ENCODE data around the gene KLHDC4. TPM values are rescaled to one million over a fixed set of nuclear protein-coding genes. Genes with fewer than 3 reads are reported as not detected.

Gene KLHDC4
- polyA plus RNA-seq, 3 donors = 11.2 to 26.4 (median 12.6) TPM

- no peaks in the 10 kb centered on the region for H4K20me1 ChIP-seq (ENCODE audit: insufficient read depth, low read length)
- H3K4me1 ChIP-seq (ENCODE audit: control insufficient read depth in 1 of 2, insufficient read depth in 2 of 2, low read length in 2 of 2) = no peaks in the 10 kb centered on the region
- peaks cover 12 to 24% of the 10 kb centered on the region in 2 donors for H3K36me3 Mint-ChIP-seq
- H3K9ac ChIP-seq (ENCODE audit: insufficient read depth, low read length, poor library complexity, severe bottlenecking) = no peak overlapping the region
- peaks cover 2 to 3% (median 3%) of the 10 kb centered on the region in 3 donors for H3K27me3 Mint-ChIP-seq (ENCODE audit: low read depth in 3 of 3)
- H3K4me3 ChIP-seq (replicated peaks in 1 of 3; ENCODE audit: low read depth in 2 of 3, low read length in 3 of 3) = no peak overlapping the region
- WGBS (ENCODE audit: insufficient coverage) = 95% methylated on average over 7 of the region's 12 CpGs
- no peak overlapping the region for H3K4me3 Mint-ChIP-seq
- H3K9me3 ChIP-seq (replicated peaks in 1 of 2; ENCODE audit: control insufficient read depth in 1 of 2, insufficient read depth in 1 of 2, low read length in 2 of 2) = no peaks in the 10 kb centered on the region
- no peak overlapping the region for H3K27ac Mint-ChIP-seq
- no peaks in the 10 kb centered on the region for H3K4me1 Mint-ChIP-seq
- peaks cover 13 to 15% of the 10 kb centered on the region in 2 donors for H3K36me3 ChIP-seq (replicated peaks in 1 of 2; ENCODE audit: control insufficient read depth in 1 of 2, insufficient read depth in 2 of 2, low read length in 2 of 2)
- no peak overlapping the region for H3K27ac ChIP-seq (ENCODE audit: low read depth in 1 of 2, low read length in 2 of 2)
- peaks cover 0 to 1% (median 0%) of the 10 kb centered on the region in 7 donors for H3K9me3 Mint-ChIP-seq
- H3K27me3 ChIP-seq (ENCODE audit: control insufficient read depth in 2 of 2, insufficient read depth in 2 of 2, low read length in 2 of 2) = no peaks in the 10 kb centered on the region
- intact Hi-C loops (cut with micrococcal nuclease) = no loop called here
- H2AFZ ChIP-seq (ENCODE audit: insufficient read depth, low read depth, low read length, poor library complexity, severe bottlenecking) = no peak overlapping the region
- TF ChIP-seq, protein P1, sequence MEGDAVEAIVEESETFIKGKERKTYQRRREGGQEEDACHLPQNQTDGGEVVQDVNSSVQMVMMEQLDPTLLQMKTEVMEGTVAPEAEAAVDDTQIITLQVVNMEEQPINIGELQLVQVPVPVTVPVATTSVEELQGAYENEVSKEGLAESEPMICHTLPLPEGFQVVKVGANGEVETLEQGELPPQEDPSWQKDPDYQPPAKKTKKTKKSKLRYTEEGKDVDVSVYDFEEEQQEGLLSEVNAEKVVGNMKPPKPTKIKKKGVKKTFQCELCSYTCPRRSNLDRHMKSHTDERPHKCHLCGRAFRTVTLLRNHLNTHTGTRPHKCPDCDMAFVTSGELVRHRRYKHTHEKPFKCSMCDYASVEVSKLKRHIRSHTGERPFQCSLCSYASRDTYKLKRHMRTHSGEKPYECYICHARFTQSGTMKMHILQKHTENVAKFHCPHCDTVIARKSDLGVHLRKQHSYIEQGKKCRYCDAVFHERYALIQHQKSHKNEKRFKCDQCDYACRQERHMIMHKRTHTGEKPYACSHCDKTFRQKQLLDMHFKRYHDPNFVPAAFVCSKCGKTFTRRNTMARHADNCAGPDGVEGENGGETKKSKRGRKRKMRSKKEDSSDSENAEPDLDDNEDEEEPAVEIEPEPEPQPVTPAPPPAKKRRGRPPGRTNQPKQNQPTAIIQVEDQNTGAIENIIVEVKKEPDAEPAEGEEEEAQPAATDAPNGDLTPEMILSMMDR (IDR thresholded peaks at IDR 0.05) = no peak
- no peak for DNase-seq
- H3K79me2 ChIP-seq (ENCODE audit: insufficient read depth, low read length) = no peaks in the 10 kb centered on the region
- no peak overlapping the region for H3K4me2 ChIP-seq (replicated peaks; ENCODE audit: extremely low read depth, low read length, poor library complexity, severe bottlenecking)
Observed at GRCh38 chr16:87692756-87693155, 73.0 kb downstream of the KLHDC4 start.

- H3K4me3 Mint-ChIP-seq = no peak overlapping the region
- Histone ChIP-seq H3K9ac (ENCODE audit: insufficient read depth, low read length, poor library complexity, severe bottlenecking) (no peak overlapping the region), H2AFZ (ENCODE audit: insufficient read depth, low read depth, low read length, poor library complexity, severe bottlenecking) (no peak overlapping the region), H3K9me3 (replicated peaks in 1 of 2; ENCODE audit: control insufficient read depth in 1 of 2, insufficient read depth in 1 of 2, low read length in 2 of 2) (no peaks in the 10 kb centered on the region), H3K4me3 (replicated peaks in 1 of 3; ENCODE audit: low read depth in 2 of 3, low read length in 3 of 3) (no peak overlapping the region), H3K79me2 (ENCODE audit: insufficient read depth, low read length) (no peaks in the 10 kb centered on the region), H3K4me1 (ENCODE audit: control insufficient read depth in 1 of 2, insufficient read depth in 2 of 2, low read length in 2 of 2) (no peaks in the 10 kb centered on the region), H4K20me1 (ENCODE audit: insufficient read depth, low read length) (no peaks in the 10 kb centered on the region), H3K4me2 (replicated peaks; ENCODE audit: extremely low read depth, low read length, poor library complexity, severe bottlenecking) (no peak overlapping the region), H3K36me3 (replicated peaks in 1 of 2; ENCODE audit: control insufficient read depth in 1 of 2, insufficient read depth in 2 of 2, low read length in 2 of 2) (peaks cover 13 to 15% of the 10 kb centered on the region in 2 donors), H3K27ac (ENCODE audit: low read depth in 1 of 2, low read length in 2 of 2) (no peak overlapping the region), H3K27me3 (ENCODE audit: control insufficient read depth in 2 of 2, insufficient read depth in 2 of 2, low read length in 2 of 2) (no peaks in the 10 kb centered on the region)
- H3K9me3 Mint-ChIP-seq = peaks cover 0 to 1% (median 0%) of the 10 kb centered on the region in 7 donors
- H3K36me3 Mint-ChIP-seq = peaks cover 12 to 24% of the 10 kb centered on the region in 2 donors
- H3K27me3 Mint-ChIP-seq (ENCODE audit: low read depth in 3 of 3) = peaks cover 2 to 5% (median 3%) of the 10 kb centered on the region in 3 donors
- intact Hi-C loops (cut with micrococcal nuclease) = no loop called here
- H3K4me1 Mint-ChIP-seq = no peaks in the 10 kb centered on the region
- H3K27ac Mint-ChIP-seq = no peak overlapping the region
- 83% methylated on average over 3 of the region's 7 CpGs for WGBS (ENCODE audit: insufficient coverage)
- DNase-seq = no peak
- TF ChIP-seq, protein P1 (IDR thresholded peaks at IDR 0.05) = no peak
Observed at GRCh38 chr16:87692176-87692575, 73.6 kb downstream of the KLHDC4 start.

Measured in CD14-positive monocyte (primary cell).